Heart right ventricle (tissue), 16 donors: ENCODE data around the gene HMBS. TPM values are rescaled to one million over a fixed set of nuclear protein-coding genes. Genes with fewer than 3 reads are reported as not detected.

ENCODE experiments used
- ATAC-seq, 8 donors: fragments of 200-7000 bp; cut with Tn5 transposase; one replicate each; pipeline ENCODE4 v1.9.1; 2020; ENCODE audit warnings: mild to moderate bottlenecking in 8 of 8, moderate library complexity in 8 of 8, moderate number of reproducible peaks in 1 of 8
- DNase-seq, 2 donors: peaks; one replicate each; pipeline ENCODE4 v3.0.0-alpha.2; 2020
- H3K27ac ChIP-seq, 10 donors: fragments of 200-600 bp; sonication (generic) in 2 of 10; one replicate each; pipeline versions ENCODE4 v1.5.0 to v1.8.0; 2020 to 2022; ENCODE audit warnings: mild to moderate bottlenecking in 3 of 10
- H3K27me3 ChIP-seq, 7 donors: fragments of 200-600 bp; one replicate each; pipeline ENCODE4 v1.8.0; 2021 to 2022; ENCODE audit warnings: mild to moderate bottlenecking in 2 of 7
- H3K36me3 ChIP-seq, 9 donors: fragments of 200-600 bp; sonication (generic) in 1 of 9; one replicate each; pipeline versions ENCODE4 v1.5.0 to v1.8.0; 2020 to 2022; ENCODE audit warnings: mild to moderate bottlenecking in 2 of 9
- H3K4me1 ChIP-seq, 9 donors: fragments of 200-600 bp; sonication (generic) in 1 of 9; one replicate each; pipeline versions ENCODE4 v1.5.0 to v1.8.0; 2020 to 2022; ENCODE audit warnings: mild to moderate bottlenecking in 4 of 9
- H3K4me3 ChIP-seq, 10 donors: fragments of 200-600 bp; sonication (generic) in 2 of 10; one replicate each; pipeline versions ENCODE4 v1.5.0 to v1.8.0; 2020 to 2022; ENCODE audit warnings: mild to moderate bottlenecking in 7 of 10, moderate library complexity in 2 of 10
- H3K9me3 ChIP-seq, 11 donors: fragments of 200-600 bp in 10 of 11; sonication (generic) in 2 of 11; one replicate each; pipeline versions ENCODE4 v1.5.0 to v1.8.0; 2013 to 2022; ENCODE audit warnings: mild to moderate bottlenecking in 2 of 11, control low read depth in 1 of 11, moderate library complexity in 1 of 11
- WGBS, 2 donors: extraction: QIAGEN DNeasy Blood & Tissue Kit; methylation state at CpG; one replicate each; pipeline ENCODE4 v1.1.7; 2013; ENCODE audit warnings: inconsistent platforms in 1 of 2; 5-methylcytosine and 5-hydroxymethylcytosine counted together
- intact Hi-C, 10 donors: fragments of 100-400 bp; cut with DNase I; formaldehyde crosslinking; loops; one replicate each; pipeline versions ENCODE4 v1.11.1 to v1.14.2; 2022
- polyA plus RNA-seq, 2 donors: library from polyadenylated mRNA; stranded (reverse); fragments of 200-250 nt; gene quantifications; one replicate each; pipeline ENCODE4 v1.2.3, GENCODE V29; 2013
- total RNA-seq, 10 donors: library from RNA; stranded (reverse); fragmentation: NEBNext Ultra II Directional in 3 of 10; extraction: Animal tissue kit (Norgen Biotek cat#: 25700) in 3 of 10; gene quantifications; one replicate each; pipeline versions ENCODE4 v1.2.1 to v1.2.4, GENCODE V29; 2021 to 2023
- TF ChIP-seq, protein P1 (sequence below), 9 donors: fragments of 200-600 bp; sonication (generic) in 2 of 9; IDR thresholded peaks; one replicate each; pipeline versions ENCODE4 v1.5.0 to v1.8.0; 2021 to 2022; ENCODE audit warnings: antibody characterized with exemption in 9 of 9, mild to moderate bottlenecking in 5 of 9, moderate library complexity in 1 of 9
- donor health status: Arrhythmogenic right ventricular cardiomyopathy.
- donor health status: ischemic (EF 13 %, LVEDD 7.1; RV severe dilation, severe dysfunction).
- donor health status: healthy with polysubstance abuse.
- donor health status: DM: no; HTN: yes; CAD: no.
- donor health status: DM: no; HTN: no; CAD: no.
- donor health status: ischemic (EF 25% LVEDD 6.9; RV normal size, moderate dysfunction).
- donor health status: ischemic (EF 25% LVEDD 5.7; RV mildly dilated, moderate dysfunction).
- donor health status: healthy.
- donor health status: DM: yes; HTN: yes; CAD: no.
- donor health status: Ischemic cardiomyopathy.
- donor health status: ischemic (EF 35%, LVEDD 5.7; RV mildly dilated, moderate dysfunction).
- donor health status: nonischemic (EF 11% LVEDD 7.7; RV severe dilation, severe dysfunction).
- donor health status: DM: yes; HTN: yes; CAD: no.
- donor health status: PGD.
- donor health status: ischemic (EF 29% LVEDD 5.4; RV normal size, mild dysfunction).
- donor health status: nonischemic (EF 23%, LVEDD 6.1; RV moderate dilation, normal function).

HMBS gene
- total and polyA plus RNA-seq, 12 donors, result 14.3 to 39.7 (median 18.9) TPM

- 0% methylated on average over 54 of the region's 54 CpGs for WGBS, 2 donors
- Histone ChIP-seq H3K27ac (peak within 1 kb of the TSS; percentile 52 to 87 (median 80)), H3K27me3 (no peaks in the 10 kb centered on the region), H3K36me3 (peaks cover 0 to 47% (median 7%) of the 10 kb centered on the region in 9 donors), H3K4me3 (peak within 1 kb of the TSS; percentile 62 to 99 (median 82)), H3K4me1 (peaks cover 6 to 30% (median 23%) of the 10 kb centered on the region in 9 donors), H3K9me3 (no peaks in the 10 kb centered on the region)
- intact Hi-C loops, result loop anchor here in 2 of 10 donors (1.0 kb wide), 1 partner anchor 26 kb away; a partner anchor contains a TSS
- DNase-seq (peak; percentile 100), ATAC-seq (peak; percentile 99 to 100 (median 100))
- TF ChIP-seq, protein P1, sequence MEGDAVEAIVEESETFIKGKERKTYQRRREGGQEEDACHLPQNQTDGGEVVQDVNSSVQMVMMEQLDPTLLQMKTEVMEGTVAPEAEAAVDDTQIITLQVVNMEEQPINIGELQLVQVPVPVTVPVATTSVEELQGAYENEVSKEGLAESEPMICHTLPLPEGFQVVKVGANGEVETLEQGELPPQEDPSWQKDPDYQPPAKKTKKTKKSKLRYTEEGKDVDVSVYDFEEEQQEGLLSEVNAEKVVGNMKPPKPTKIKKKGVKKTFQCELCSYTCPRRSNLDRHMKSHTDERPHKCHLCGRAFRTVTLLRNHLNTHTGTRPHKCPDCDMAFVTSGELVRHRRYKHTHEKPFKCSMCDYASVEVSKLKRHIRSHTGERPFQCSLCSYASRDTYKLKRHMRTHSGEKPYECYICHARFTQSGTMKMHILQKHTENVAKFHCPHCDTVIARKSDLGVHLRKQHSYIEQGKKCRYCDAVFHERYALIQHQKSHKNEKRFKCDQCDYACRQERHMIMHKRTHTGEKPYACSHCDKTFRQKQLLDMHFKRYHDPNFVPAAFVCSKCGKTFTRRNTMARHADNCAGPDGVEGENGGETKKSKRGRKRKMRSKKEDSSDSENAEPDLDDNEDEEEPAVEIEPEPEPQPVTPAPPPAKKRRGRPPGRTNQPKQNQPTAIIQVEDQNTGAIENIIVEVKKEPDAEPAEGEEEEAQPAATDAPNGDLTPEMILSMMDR (IDR thresholded peaks at IDR 0.05), result no peak
These were observed 36.5 kb downstream of the HMBS start, which contains the start of gene HINFP for GRCh38 chr11:119121008-119121810. HINFP (plus strand) TSS chr11:119121580; CDS start chr11:119126945, 5,365 bp downstream.

GRCh38 chr11:119121811-119122124 lies 37.1 kb downstream of the HMBS start:
- H3K4me1 ChIP-seq, result peaks cover 6 to 35% (median 22%) of the 10 kb centered on the region in 9 donors
- no peaks in the 10 kb centered on the region for H3K9me3 ChIP-seq
- TF ChIP-seq, protein P1 (IDR thresholded peaks at IDR 0.05), result no peak
- WGBS, 2 donors, result 0% methylated on average over 20 of the region's 20 CpGs
- peaks cover 0 to 45% (median 7%) of the 10 kb centered on the region in 9 donors for H3K36me3 ChIP-seq
- intact Hi-C loops, result loop anchor here in 2 of 10 donors (1.0 kb wide), 1 partner anchor 26 kb away; a partner anchor contains a TSS
- ATAC-seq, result no peak
- peak overlapping the region; percentile 62 to 99 (median 82) for H3K4me3 ChIP-seq
- peak overlapping the region; percentile 52 to 87 (median 80) for H3K27ac ChIP-seq
- no peak for DNase-seq
- no peaks in the 10 kb centered on the region for H3K27me3 ChIP-seq

GRCh38 chr11:119125821-119126220 lies 41.1 kb downstream of the HMBS start:
- H3K9me3 ChIP-seq, result no peaks in the 10 kb centered on the region
- no peak for DNase-seq
- no peak for ATAC-seq
- peaks cover under 1 to 33% (median 26%) of the 10 kb centered on the region in 9 donors for H3K4me1 ChIP-seq
- no peak overlapping the region for H3K27ac ChIP-seq
- no peak overlapping the region for H3K4me3 ChIP-seq
- H3K36me3 ChIP-seq, result peaks cover 0 to 72% (median 17%) of the 10 kb centered on the region in 9 donors
- H3K27me3 ChIP-seq, result no peaks in the 10 kb centered on the region
- TF ChIP-seq, protein P1 (IDR thresholded peaks at IDR 0.05), result no peak
- WGBS, 2 donors, result 89 to 90% methylated on average over 6 of the region's 6 CpGs
- intact Hi-C loops, result no loop called here

- DNase-seq (no peak), ATAC-seq (no peak)
- no peak overlapping the region for H3K4me3 ChIP-seq
- TF ChIP-seq, protein P1 (IDR thresholded peaks at IDR 0.05), result no peak
- H3K9me3 ChIP-seq, result no peaks in the 10 kb centered on the region
- H3K36me3 ChIP-seq, result peaks cover 0 to 81% (median 26%) of the 10 kb centered on the region in 9 donors
- peak overlapping the region in 5 of 10 donors; percentile 8 to 43 (median 33) for H3K27ac ChIP-seq
- H3K4me1 ChIP-seq, result peaks cover 0 to 30% (median 25%) of the 10 kb centered on the region in 9 donors
- H3K27me3 ChIP-seq, result no peaks in the 10 kb centered on the region
- intact Hi-C loops, result no loop called here
- WGBS, 2 donors, result 55 to 57% methylated on average over 5 of the region's 5 CpGs
These were observed 42.1 kb downstream of the HMBS start for GRCh38 chr11:119126675-119127268.
